Body of pancreas (tissue), 4 donors: ENCODE measurements around the gene USP6NL. TPM values are rescaled to one million over a fixed set of nuclear protein-coding genes. Genes with fewer than 3 reads are reported as not detected.

ENCODE experiments used
- ATAC-seq: fragments of 150-250 bp; one replicate; pipeline ENCODE4 v1.9.1; 2016
- DNase-seq, 4 donors: peaks; one replicate each; pipeline ENCODE4 v3.0.0-alpha.2; 2019
- H3K27ac ChIP-seq, 4 donors: fragments of 200-600 bp; sonication (generic); 1 replicate in 3 of 4; 2 replicates in 1 of 4; pipeline versions ENCODE4 v1.5.1 to v1.6.1; 2016 to 2019; ENCODE audit warnings: mild to moderate bottlenecking in 1 of 4, mixed read lengths in 1 of 4, moderate library complexity in 1 of 4
- H3K27me3 ChIP-seq, 2 donors: fragments of 200-600 bp; sonication (generic); one replicate each; pipeline ENCODE4 v1.6.0; 2016; ENCODE audit warnings: mild to moderate bottlenecking in 1 of 2
- H3K36me3 ChIP-seq, 2 donors: fragments of 200-600 bp; sonication (generic); replicated peaks in 1 of 2; 2 replicates each; pipeline ENCODE4 v1.5.1; 2016; ENCODE audit warnings: low read depth in 2 of 2; ENCODE audit not compliant: insufficient read depth in 1 of 2
- H3K4me1 ChIP-seq: fragments of 200-600 bp; sonication (generic); one replicate; pipeline ENCODE4 v1.6.0; 2016
- H3K4me3 ChIP-seq, 2 donors: fragments of 200-600 bp; sonication (generic); 1 replicate in 1 of 2; 2 replicates in 1 of 2; pipeline ENCODE4 v1.5.1; 2016 to 2019
- H3K9me3 ChIP-seq, 3 donors: fragments of 200-600 bp; sonication (generic); 1 replicate in 2 of 3; 2 replicates in 1 of 3; pipeline ENCODE4 v1.5.1; 2016
- POLR2A ChIP-seq, 3 donors: fragments of 450-650 bp; IDR thresholded peaks; one replicate each; pipeline ENCODE4 v1.6.1; 2016; ENCODE audit warnings: antibody characterized with exemption in 3 of 3, mild to moderate bottlenecking in 2 of 3
- WGBS, 2 donors: methylation state at CpG; one replicate each; pipeline ENCODE4 v1.1.5; 2017; 5-methylcytosine and 5-hydroxymethylcytosine counted together
- intact Hi-C: fragments of 100-400 bp; cut with DNase I; formaldehyde crosslinking; loops from one replicate; pipeline ENCODE4 v1.15.1; 2023
- total RNA-seq, 2 donors: library from RNA; depleted of rRNA; stranded (reverse); fragments of >200 nt; gene quantifications; one replicate each; pipeline ENCODE4 v1.1.0, GENCODE V29; 2016
- TF ChIP-seq, protein P1 (sequence below), 7 experiments: fragments of 450-650 bp in 4 of 7; fragments of 200-600 bp in 3 of 7; sonication (generic) in 3 of 7; IDR thresholded peaks; one replicate each; pipeline ENCODE4 v1.5.1; 2016 to 2019; ENCODE audit warnings: antibody characterized with exemption in 7 of 7

USP6NL gene
- total RNA-seq, 2 donors from 2014 or later, result 13.7 to 16.8 TPM

DNA sequence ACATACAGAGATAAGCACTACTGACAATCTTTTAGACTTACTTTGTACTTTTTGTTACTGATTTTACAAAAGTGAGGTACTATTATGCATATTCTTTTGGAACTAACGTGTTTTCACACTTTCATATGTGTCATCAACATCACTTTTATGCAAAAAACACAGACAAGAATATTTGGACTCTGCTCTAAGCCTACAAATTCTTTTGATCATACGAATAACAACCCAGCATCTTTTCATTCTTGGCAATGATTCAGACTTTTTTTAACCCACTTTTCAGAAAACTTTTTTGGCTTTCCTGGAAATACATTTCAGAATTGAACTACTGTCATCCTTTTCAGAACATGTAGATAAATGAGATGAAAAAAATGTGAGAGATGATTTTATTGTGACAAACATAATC, 30.2 kb downstream of the USP6NL start:
- Histone ChIP-seq H3K27ac (no peak overlapping the region), H3K4me3 (no peak overlapping the region), H3K9me3 (no peaks in the 10 kb centered on the region), H3K27me3 (no peaks in the 10 kb centered on the region), H3K4me1 (no peaks in the 10 kb centered on the region), H3K36me3 (no peaks in the 10 kb centered on the region)
- WGBS, 2 donors, result 56 to 70% methylated on average over 2 of the region's 2 CpGs
- ATAC-seq (no peak), DNase-seq (no peak)
- intact Hi-C loops, result no loop called here
- TF ChIP-seq, protein P1, sequence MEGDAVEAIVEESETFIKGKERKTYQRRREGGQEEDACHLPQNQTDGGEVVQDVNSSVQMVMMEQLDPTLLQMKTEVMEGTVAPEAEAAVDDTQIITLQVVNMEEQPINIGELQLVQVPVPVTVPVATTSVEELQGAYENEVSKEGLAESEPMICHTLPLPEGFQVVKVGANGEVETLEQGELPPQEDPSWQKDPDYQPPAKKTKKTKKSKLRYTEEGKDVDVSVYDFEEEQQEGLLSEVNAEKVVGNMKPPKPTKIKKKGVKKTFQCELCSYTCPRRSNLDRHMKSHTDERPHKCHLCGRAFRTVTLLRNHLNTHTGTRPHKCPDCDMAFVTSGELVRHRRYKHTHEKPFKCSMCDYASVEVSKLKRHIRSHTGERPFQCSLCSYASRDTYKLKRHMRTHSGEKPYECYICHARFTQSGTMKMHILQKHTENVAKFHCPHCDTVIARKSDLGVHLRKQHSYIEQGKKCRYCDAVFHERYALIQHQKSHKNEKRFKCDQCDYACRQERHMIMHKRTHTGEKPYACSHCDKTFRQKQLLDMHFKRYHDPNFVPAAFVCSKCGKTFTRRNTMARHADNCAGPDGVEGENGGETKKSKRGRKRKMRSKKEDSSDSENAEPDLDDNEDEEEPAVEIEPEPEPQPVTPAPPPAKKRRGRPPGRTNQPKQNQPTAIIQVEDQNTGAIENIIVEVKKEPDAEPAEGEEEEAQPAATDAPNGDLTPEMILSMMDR (IDR thresholded peaks at IDR 0.05), result no peak
- TF ChIP-seq POLR2A (IDR thresholded peaks at IDR 0.05), result no peak

DNA sequence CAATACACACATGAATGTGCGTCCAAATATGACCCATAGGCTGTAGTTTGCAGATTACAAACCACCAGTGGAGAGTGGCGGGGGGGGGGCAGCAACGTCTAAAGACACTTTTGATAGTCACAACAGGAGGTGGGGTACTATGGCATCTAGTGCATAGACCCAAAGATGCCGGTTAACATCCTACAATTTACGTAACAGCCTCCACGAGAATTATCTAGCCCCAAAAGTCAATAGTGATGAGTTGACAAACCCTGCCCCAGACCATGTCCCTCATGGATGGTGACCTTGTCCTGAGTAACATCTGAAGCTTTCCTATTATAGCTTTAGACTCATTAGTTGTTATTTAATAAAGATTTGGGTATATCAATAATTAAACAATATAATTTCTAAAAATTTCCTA, 31.6 kb downstream of the USP6NL start:
- H3K27ac ChIP-seq, result no peak overlapping the region
- TF ChIP-seq, protein P1 (IDR thresholded peaks at IDR 0.05), result no peak
- TF ChIP-seq POLR2A (IDR thresholded peaks at IDR 0.05), result no peak
- no peaks in the 10 kb centered on the region for H3K36me3 ChIP-seq
- ATAC-seq (no peak), DNase-seq (no peak)
- intact Hi-C loops, result no loop called here
- WGBS, 2 donors, result 85 to 87% methylated on average over 6 of the region's 6 CpGs
- no peak overlapping the region for H3K4me3 ChIP-seq
- H3K9me3 ChIP-seq, result no peaks in the 10 kb centered on the region
- no peaks in the 10 kb centered on the region for H3K27me3 ChIP-seq
- H3K4me1 ChIP-seq, result peaks cover 8% of the 10 kb centered on the region

DNA sequence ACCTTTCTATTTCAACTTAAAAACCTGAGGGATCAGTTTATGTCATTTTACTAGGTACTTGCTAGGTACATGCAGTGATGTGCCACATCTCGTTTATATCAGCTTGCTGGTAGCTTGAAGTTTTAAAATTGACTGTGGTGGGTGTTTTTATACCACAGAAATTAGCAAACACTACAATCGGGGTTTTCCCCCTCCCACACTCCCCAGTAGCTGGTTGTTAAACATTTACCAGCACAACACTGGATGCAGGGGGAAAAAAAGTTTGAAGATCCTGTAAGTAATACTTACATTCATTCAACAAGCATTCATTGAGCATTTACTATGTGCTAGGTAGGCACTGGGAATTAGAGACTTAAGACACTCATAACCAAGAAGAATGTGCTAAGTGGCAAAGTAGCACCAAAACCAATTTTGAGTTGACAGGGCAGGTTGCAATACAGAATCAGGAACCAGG, 32.6 kb downstream of the USP6NL start:
- intact Hi-C loops, result no loop called here
- Histone ChIP-seq H3K36me3 (no peaks in the 10 kb centered on the region), H3K4me1 (peaks cover 10% of the 10 kb centered on the region), H3K4me3 (no peak overlapping the region), H3K9me3 (no peaks in the 10 kb centered on the region), H3K27me3 (no peaks in the 10 kb centered on the region), H3K27ac (no peak overlapping the region)
- no peak for TF ChIP-seq POLR2A (IDR thresholded peaks at IDR 0.05)
- TF ChIP-seq, protein P1 (IDR thresholded peaks at IDR 0.05), result no peak
- DNase-seq (no peak), ATAC-seq (no peak)
- WGBS, 2 donors, result 50 to 53% methylated on average over 2 of the region's 2 CpGs

DNA sequence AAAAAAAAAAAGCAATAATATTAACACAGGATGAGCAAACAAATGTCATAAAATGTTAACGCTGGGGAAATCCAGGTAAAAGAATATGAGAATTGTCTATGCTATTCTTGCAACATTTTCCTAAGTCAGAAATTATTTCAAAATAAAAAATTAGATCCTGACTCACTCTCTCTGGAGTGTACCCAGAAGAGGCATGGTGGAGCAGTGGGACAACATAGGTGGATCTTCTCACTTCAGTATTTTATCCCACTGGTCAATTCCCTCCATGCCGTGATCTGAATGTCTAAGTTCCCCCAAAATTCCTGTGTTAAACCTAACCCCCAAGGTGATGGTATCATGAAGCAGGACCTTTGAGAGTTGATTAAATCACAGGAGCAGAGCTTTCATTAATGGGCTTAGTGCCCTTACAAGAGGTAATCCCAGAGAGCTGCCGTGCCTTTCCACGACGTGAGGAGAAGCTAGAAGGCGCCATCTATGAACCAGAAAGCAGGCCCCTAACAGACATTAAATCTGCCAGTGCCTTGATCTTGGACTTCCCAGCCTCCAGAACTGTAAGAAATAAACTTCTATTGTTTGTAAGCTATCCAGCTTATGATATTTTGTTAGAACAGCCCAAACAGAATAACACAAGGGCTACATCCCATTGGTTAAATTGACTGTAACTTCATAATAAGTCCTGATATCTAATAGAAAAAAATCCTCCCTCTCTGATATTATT, 35.2 kb downstream of the USP6NL start:
- no peak for ATAC-seq

More for the DNA sequence above, 35.2 kb downstream of the USP6NL start:
- DNase-seq, result no peak
- WGBS, 2 donors, result 91 to 92% methylated on average over 6 of the region's 6 CpGs
- intact Hi-C loops, result no loop called here
- Histone ChIP-seq H3K9me3 (no peaks in the 10 kb centered on the region), H3K27ac (no peak overlapping the region), H3K4me3 (no peak overlapping the region), H3K4me1 (peaks cover 16% of the 10 kb centered on the region), H3K36me3 (no peaks in the 10 kb centered on the region), H3K27me3 (no peaks in the 10 kb centered on the region)
- no peak for TF ChIP-seq POLR2A (IDR thresholded peaks at IDR 0.05)
- TF ChIP-seq, protein P1 (IDR thresholded peaks at IDR 0.05), result no peak
